GM18861 (cell line): ENCODE measurements around the gene PFDN6.
"Not testable (repeated sequence)": the region's sequence is repeated elsewhere in the genome, so short reads cannot be mapped to it uniquely, and the experiment has no call there.

Experiments
- ATAC-seq: cut with Tn5 transposase; IDR thresholded peaks from one replicate; pipeline ENCODE4 v1.9.1; 2021; ENCODE audit not compliant: unreplicated experiment

The PFDN6 gene

GRCh38 chr6:33288921-33289783, at the start of gene PFDN6, which contains the start of gene WDR46:
PFDN6 (plus strand) TSS chr6:33289601; CDS start chr6:33289857, 256 bp downstream.
WDR46 (minus strand) TSS chr6:33289239; CDS start chr6:33289170, 69 bp downstream.
- ATAC-seq = peak; percentile 76

GRCh38 chr6:33241968-33242367, 47.4 kb upstream of the PFDN6 start:
- no peak for ATAC-seq

GRCh38 chr6:33243476-33243875, 45.9 kb upstream of the PFDN6 start:
- ATAC-seq = no peak

GRCh38 chr6:33247977-33248642, 41.3 kb upstream of the PFDN6 start:
- ATAC-seq = peak; percentile 42

GRCh38 chr6:33248643-33248931, 40.8 kb upstream of the PFDN6 start:
- ATAC-seq = peak; percentile 1

GRCh38 chr6:33248932-33249731, 40.3 kb upstream of the PFDN6 start:
- peak; percentile 85 for ATAC-seq

- no peak for ATAC-seq
Observed at GRCh38 chr6:33249732-33250630, 39.4 kb upstream of the PFDN6 start.

- no peak for ATAC-seq
Observed at GRCh38 chr6:33250731-33251130, 38.7 kb upstream of the PFDN6 start.

- ATAC-seq = no peak
Observed at GRCh38 chr6:33251395-33252012, 37.9 kb upstream of the PFDN6 start.

- no peak for ATAC-seq
Observed at GRCh38 chr6:33252759-33253158, 36.6 kb upstream of the PFDN6 start.

- ATAC-seq = no peak
Observed at GRCh38 chr6:33254591-33254990, 34.8 kb upstream of the PFDN6 start.

- ATAC-seq = no peak
Observed at GRCh38 chr6:33259032-33259431, 30.4 kb upstream of the PFDN6 start.

- ATAC-seq = not testable (repeated sequence)
Observed at GRCh38 chr6:33262490-33262889, 26.9 kb upstream of the PFDN6 start.

- no peak for ATAC-seq
Observed at GRCh38 chr6:33264015-33264414, 25.4 kb upstream of the PFDN6 start.

- no peak for ATAC-seq
Observed at GRCh38 chr6:33271117-33271467, 18.3 kb upstream of the PFDN6 start.

GRCh38 chr6:33271468-33272274, 17.7 kb upstream of the PFDN6 start, which contains the start of the genes RPS18 and VPS52:
RPS18 (plus strand) TSS chr6:33272075; CDS start chr6:33272120, 45 bp downstream.
VPS52 (minus strand) TSS chr6:33271876; CDS start chr6:33271675, 201 bp downstream.
- peak; percentile 72 for ATAC-seq

- ATAC-seq = no peak
Observed at GRCh38 chr6:33272275-33273128, 16.9 kb upstream of the PFDN6 start.
